ENCODE measurements around the gene CTDSP1.

The CTDSP1 gene

GRCh38 chr2:218386505-218387368 is 12.9 kb upstream of the CTDSP1 start:
- no peaks in the 10 kb centered on the region for H3K9me3 ChIP-seq (ENCODE audit: control insufficient read depth, low read depth, low read length)
- no peaks in the 10 kb centered on the region for H3K36me3 ChIP-seq (ENCODE audit: control insufficient read depth, low read depth, low read length)
- H3K27ac ChIP-seq (ENCODE audit: low read length) = no peak overlapping the region
- H3K27me3 ChIP-seq (ENCODE audit: control insufficient read depth, insufficient read depth, low read length) = peaks cover 11% of the 10 kb centered on the region
- H3K9ac ChIP-seq (ENCODE audit: low read length) = no peak overlapping the region
- H3K4me1 ChIP-seq (ENCODE audit: control insufficient read depth, low read depth, low read length) = no peaks in the 10 kb centered on the region
- H3K4me3 ChIP-seq (ENCODE audit: low read length) = peak overlapping the region; percentile 68

- Histone ChIP-seq H3K4me3 (ENCODE audit: low read length) (peak overlapping the region; percentile 68), H3K27ac (ENCODE audit: low read length) (no peak overlapping the region), H3K36me3 (ENCODE audit: control insufficient read depth, low read depth, low read length) (no peaks in the 10 kb centered on the region), H3K9ac (ENCODE audit: low read length) (peak overlapping the region; percentile 25), H3K9me3 (ENCODE audit: control insufficient read depth, low read depth, low read length) (no peaks in the 10 kb centered on the region), H3K4me1 (ENCODE audit: control insufficient read depth, low read depth, low read length) (no peaks in the 10 kb centered on the region), H3K27me3 (ENCODE audit: control insufficient read depth, insufficient read depth, low read length) (peaks cover 11% of the 10 kb centered on the region)
Measured at GRCh38 chr2:218387369-218388194, 12.1 kb upstream of the CTDSP1 start.

DNA sequence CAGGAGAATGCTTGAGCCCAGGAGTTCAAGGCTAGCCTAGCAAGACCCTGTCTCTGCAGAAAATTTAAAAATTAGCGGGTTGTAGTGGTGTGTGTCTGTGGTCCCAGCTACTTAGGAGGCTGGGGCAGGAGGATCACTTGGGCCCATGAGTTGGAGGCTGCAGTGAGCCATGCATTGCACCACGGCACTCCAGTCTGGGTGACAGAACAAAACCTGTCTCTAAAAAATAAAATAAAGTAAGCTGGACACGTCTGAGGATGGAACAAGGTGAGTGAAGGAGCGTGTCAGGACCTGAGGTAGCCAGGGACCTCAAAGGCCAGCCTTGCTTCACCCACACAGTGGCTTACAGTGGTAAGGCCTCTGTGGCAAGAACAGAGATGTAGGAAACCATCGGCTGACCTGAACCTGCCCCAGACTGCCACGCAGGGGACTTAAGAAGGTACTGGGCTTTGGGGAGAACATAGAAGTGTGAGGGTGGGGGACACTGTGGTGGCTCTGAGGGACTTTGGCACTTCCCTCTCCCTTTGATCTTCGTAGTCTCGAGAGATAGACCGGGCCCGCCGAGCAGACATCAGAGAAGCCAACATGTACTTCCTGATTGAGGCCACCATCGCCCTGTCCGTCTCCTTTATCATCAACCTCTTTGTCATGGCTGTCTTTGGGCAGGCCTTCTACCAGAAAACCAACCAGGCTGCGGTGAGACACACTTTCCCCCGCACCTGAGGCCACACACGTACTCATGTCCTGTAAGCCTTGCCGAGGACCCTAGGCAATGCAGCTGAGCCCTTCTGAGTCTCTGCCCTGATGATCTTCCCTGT is 10.1 kb upstream of the CTDSP1 start:
- no peaks in the 10 kb centered on the region for H3K4me1 ChIP-seq (ENCODE audit: control insufficient read depth, low read depth, low read length)
- H3K9me3 ChIP-seq (ENCODE audit: control insufficient read depth, low read depth, low read length) = no peaks in the 10 kb centered on the region
- no peak overlapping the region for H3K4me3 ChIP-seq (ENCODE audit: low read length)
- no peak overlapping the region for H3K27ac ChIP-seq (ENCODE audit: low read length)
- H3K36me3 ChIP-seq (ENCODE audit: control insufficient read depth, low read depth, low read length) = no peaks in the 10 kb centered on the region
- peaks cover 12% of the 10 kb centered on the region for H3K27me3 ChIP-seq (ENCODE audit: control insufficient read depth, insufficient read depth, low read length)
- no peak overlapping the region for H3K9ac ChIP-seq (ENCODE audit: low read length)

DNA sequence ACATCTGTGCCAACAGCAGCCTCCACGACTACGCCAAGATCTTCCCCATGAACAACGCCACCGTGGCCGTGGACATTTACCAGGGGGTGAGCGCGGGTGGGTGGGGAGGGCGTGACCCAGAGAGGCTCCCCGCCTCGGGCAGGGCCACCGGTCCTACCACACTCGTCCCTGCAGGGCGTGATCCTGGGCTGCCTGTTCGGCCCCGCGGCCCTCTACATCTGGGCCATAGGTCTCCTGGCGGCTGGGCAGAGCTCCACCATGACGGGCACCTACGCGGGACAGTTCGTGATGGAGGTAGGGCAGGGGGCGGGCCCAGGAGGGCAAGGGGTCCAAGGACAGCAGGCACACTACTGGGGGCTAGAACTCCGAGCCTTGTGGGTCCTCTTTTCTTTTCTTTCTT is 8.5 kb upstream of the CTDSP1 start:
- Histone ChIP-seq H3K4me3 (ENCODE audit: low read length) (no peak overlapping the region), H3K9me3 (ENCODE audit: control insufficient read depth, low read depth, low read length) (no peaks in the 10 kb centered on the region), H3K9ac (ENCODE audit: low read length) (no peak overlapping the region), H3K27ac (ENCODE audit: low read length) (no peak overlapping the region), H3K4me1 (ENCODE audit: control insufficient read depth, low read depth, low read length) (peaks cover 3% of the 10 kb centered on the region), H3K36me3 (ENCODE audit: control insufficient read depth, low read depth, low read length) (no peaks in the 10 kb centered on the region), H3K27me3 (ENCODE audit: control insufficient read depth, insufficient read depth, low read length) (peaks cover 15% of the 10 kb centered on the region)

DNA sequence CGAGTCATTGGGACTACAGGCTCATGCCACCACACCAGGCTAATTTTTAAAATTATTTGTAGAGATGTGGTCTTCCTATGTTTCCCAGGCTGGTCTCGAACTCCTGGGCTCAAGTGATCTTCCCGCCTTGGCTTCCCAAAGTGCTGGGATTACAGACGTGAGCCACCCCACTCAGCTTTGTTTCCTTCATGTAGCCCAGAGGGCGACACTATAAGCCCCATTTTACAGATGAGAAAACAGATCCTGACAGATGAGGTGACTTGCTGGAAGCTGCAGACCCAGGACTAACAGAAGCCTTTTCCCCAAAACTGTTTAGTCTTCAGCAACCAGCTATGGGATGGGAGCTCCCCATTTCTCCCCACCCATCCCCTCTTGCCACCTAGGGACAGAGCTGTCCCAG is 7.2 kb upstream of the CTDSP1 start:
- Histone ChIP-seq H3K4me1 (ENCODE audit: control insufficient read depth, low read depth, low read length) (peaks cover 14% of the 10 kb centered on the region), H3K27ac (ENCODE audit: low read length) (no peak overlapping the region)

GRCh38 chr2:218392891-218393462 is 6.7 kb upstream of the CTDSP1 start:
- H3K27me3 ChIP-seq (ENCODE audit: control insufficient read depth, insufficient read depth, low read length) = peaks cover 22% of the 10 kb centered on the region
- H3K4me1 ChIP-seq (ENCODE audit: control insufficient read depth, low read depth, low read length) = peaks cover 16% of the 10 kb centered on the region
- H3K4me3 ChIP-seq (ENCODE audit: low read length) = no peak overlapping the region
- H3K9me3 ChIP-seq (ENCODE audit: control insufficient read depth, low read depth, low read length) = no peaks in the 10 kb centered on the region
- no peak overlapping the region for H3K9ac ChIP-seq (ENCODE audit: low read length)
- no peaks in the 10 kb centered on the region for H3K36me3 ChIP-seq (ENCODE audit: control insufficient read depth, low read depth, low read length)
- H3K27ac ChIP-seq (ENCODE audit: low read length) = no peak overlapping the region

More for the DNA sequence above, 7.2 kb upstream of the CTDSP1 start:
- Histone ChIP-seq H3K36me3 (ENCODE audit: control insufficient read depth, low read depth, low read length) (no peaks in the 10 kb centered on the region), H3K9ac (ENCODE audit: low read length) (no peak overlapping the region), H3K4me3 (ENCODE audit: low read length) (no peak overlapping the region), H3K9me3 (ENCODE audit: control insufficient read depth, low read depth, low read length) (no peaks in the 10 kb centered on the region), H3K27me3 (ENCODE audit: control insufficient read depth, insufficient read depth, low read length) (peaks cover 17% of the 10 kb centered on the region)

DNA sequence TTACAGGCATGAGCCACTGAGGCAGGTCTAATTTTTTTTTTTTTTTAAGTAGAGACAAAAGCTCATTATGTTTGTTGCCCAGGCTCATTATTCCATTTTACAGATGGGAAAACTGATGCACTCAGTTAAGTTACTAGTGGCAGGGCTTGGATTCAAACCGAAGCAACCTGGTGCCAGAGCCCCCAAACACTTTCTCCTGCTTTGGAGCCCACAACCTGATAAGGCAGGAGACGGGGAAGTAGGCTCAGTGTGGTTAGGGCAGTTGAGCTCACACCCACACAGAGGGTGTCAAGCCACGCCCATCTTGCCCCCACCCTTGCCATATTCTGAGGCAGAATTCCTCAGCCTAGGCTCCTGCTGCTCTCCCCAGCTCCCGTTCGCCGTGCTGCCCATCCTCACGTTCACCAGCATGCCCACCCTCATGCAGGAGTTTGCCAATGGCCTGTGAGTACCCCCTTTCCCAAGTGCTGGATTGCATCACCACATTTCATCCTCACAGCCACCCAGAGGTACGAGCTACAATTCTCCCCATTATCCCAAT is 5.8 kb upstream of the CTDSP1 start:
- H3K9ac ChIP-seq (ENCODE audit: low read length) = no peak overlapping the region
- H3K4me1 ChIP-seq (ENCODE audit: control insufficient read depth, low read depth, low read length) = peaks cover 16% of the 10 kb centered on the region
- no peak overlapping the region for H3K4me3 ChIP-seq (ENCODE audit: low read length)
- no peak overlapping the region for H3K27ac ChIP-seq (ENCODE audit: low read length)
- peaks cover 30% of the 10 kb centered on the region for H3K27me3 ChIP-seq (ENCODE audit: control insufficient read depth, insufficient read depth, low read length)
- H3K9me3 ChIP-seq (ENCODE audit: control insufficient read depth, low read depth, low read length) = no peaks in the 10 kb centered on the region
- H3K36me3 ChIP-seq (ENCODE audit: control insufficient read depth, low read depth, low read length) = no peaks in the 10 kb centered on the region

GRCh38 chr2:218394298-218395089 is 5.2 kb upstream of the CTDSP1 start:
- Histone ChIP-seq H3K36me3 (ENCODE audit: control insufficient read depth, low read depth, low read length) (no peaks in the 10 kb centered on the region), H3K9ac (ENCODE audit: low read length) (no peak overlapping the region), H3K4me3 (ENCODE audit: low read length) (no peak overlapping the region), H3K9me3 (ENCODE audit: control insufficient read depth, low read depth, low read length) (no peaks in the 10 kb centered on the region), H3K27me3 (ENCODE audit: control insufficient read depth, insufficient read depth, low read length) (peaks cover 37% of the 10 kb centered on the region), H3K4me1 (ENCODE audit: control insufficient read depth, low read depth, low read length) (peaks cover 16% of the 10 kb centered on the region), H3K27ac (ENCODE audit: low read length) (no peak overlapping the region)

GRCh38 chr2:218395090-218395444 is 4.6 kb upstream of the CTDSP1 start:
- no peaks in the 10 kb centered on the region for H3K36me3 ChIP-seq (ENCODE audit: control insufficient read depth, low read depth, low read length)
- no peaks in the 10 kb centered on the region for H3K9me3 ChIP-seq (ENCODE audit: control insufficient read depth, low read depth, low read length)
- H3K4me1 ChIP-seq (ENCODE audit: control insufficient read depth, low read depth, low read length) = peaks cover 16% of the 10 kb centered on the region
- no peak overlapping the region for H3K9ac ChIP-seq (ENCODE audit: low read length)
- no peak overlapping the region for H3K27ac ChIP-seq (ENCODE audit: low read length)
- no peak overlapping the region for H3K4me3 ChIP-seq (ENCODE audit: low read length)
- H3K27me3 ChIP-seq (ENCODE audit: control insufficient read depth, insufficient read depth, low read length) = peaks cover 38% of the 10 kb centered on the region

GRCh38 chr2:218395456-218395825 is 4.2 kb upstream of the CTDSP1 start:
- Histone ChIP-seq H3K4me3 (ENCODE audit: low read length) (peak overlapping the region; percentile 94), H3K27me3 (ENCODE audit: control insufficient read depth, insufficient read depth, low read length) (peaks cover 38% of the 10 kb centered on the region), H3K27ac (ENCODE audit: low read length) (no peak overlapping the region), H3K9ac (ENCODE audit: low read length) (no peak overlapping the region), H3K36me3 (ENCODE audit: control insufficient read depth, low read depth, low read length) (no peaks in the 10 kb centered on the region), H3K4me1 (ENCODE audit: control insufficient read depth, low read depth, low read length) (peaks cover 16% of the 10 kb centered on the region), H3K9me3 (ENCODE audit: control insufficient read depth, low read depth, low read length) (no peaks in the 10 kb centered on the region)
